ENCODE measurements around the gene DIP2B.

GRCh38 chr12:50508970-50509663 is 4.3 kb downstream of the DIP2B start:
- no peak for TF ChIP-seq CTCF (conservative IDR thresholded peaks at IDR 0.05; ENCODE audit: low read length)
- TF ChIP-seq EZH2phosphoT487 (IDR thresholded peaks at IDR 0.05; ENCODE audit: borderline replicate concordance, low read depth, low read length), result no peak
